ENCODE data around the gene IRX3.

IRX3 gene

DNA sequence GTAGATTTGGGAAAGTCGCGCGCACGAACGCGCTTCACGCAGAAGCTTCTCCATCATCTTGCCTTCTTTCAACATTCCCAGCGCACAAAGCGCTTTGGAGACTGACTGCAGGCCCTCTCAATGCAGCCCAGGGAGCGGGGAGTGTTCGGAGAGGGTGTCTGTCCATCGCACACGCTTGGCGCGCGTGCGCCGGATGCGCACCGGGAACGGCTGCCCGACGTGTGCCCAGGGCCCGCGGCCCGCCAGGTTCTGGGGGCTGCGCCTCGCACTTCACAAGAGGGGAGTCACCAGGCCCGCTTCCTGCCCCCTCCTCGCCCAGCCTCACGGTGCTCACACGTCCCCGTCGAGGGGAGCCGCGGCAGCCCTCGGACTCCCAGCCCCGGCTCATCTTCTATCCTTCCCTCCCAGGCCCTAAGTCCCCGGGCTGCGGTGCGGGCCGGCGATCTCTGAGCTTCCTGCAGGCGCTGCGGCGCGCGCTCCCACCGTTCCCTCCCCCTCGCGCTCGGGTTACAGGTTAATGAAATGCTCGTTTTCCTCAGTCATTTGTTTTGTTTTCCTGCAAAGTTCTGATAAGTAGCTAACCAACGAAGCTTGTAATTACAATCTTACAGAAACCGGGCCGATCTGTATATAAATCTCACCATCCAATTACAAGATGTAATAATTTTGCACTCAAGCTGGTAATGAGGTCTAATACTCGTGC is 2.8 kb upstream of the IRX3 start:
- no peak overlapping the region for H3K4me3 ChIP-seq (ENCODE audit: low read depth, low read length)
- TF ChIP-seq, protein P1, sequence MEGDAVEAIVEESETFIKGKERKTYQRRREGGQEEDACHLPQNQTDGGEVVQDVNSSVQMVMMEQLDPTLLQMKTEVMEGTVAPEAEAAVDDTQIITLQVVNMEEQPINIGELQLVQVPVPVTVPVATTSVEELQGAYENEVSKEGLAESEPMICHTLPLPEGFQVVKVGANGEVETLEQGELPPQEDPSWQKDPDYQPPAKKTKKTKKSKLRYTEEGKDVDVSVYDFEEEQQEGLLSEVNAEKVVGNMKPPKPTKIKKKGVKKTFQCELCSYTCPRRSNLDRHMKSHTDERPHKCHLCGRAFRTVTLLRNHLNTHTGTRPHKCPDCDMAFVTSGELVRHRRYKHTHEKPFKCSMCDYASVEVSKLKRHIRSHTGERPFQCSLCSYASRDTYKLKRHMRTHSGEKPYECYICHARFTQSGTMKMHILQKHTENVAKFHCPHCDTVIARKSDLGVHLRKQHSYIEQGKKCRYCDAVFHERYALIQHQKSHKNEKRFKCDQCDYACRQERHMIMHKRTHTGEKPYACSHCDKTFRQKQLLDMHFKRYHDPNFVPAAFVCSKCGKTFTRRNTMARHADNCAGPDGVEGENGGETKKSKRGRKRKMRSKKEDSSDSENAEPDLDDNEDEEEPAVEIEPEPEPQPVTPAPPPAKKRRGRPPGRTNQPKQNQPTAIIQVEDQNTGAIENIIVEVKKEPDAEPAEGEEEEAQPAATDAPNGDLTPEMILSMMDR (IDR thresholded peaks at IDR 0.05; ENCODE audit: low read depth, low read length): no peak
- peaks cover 54% of the 10 kb centered on the region for H3K27me3 ChIP-seq
- no peak for DNase-seq
- no peaks in the 10 kb centered on the region for H3K36me3 ChIP-seq
- no peaks in the 10 kb centered on the region for H3K4me1 ChIP-seq
- no peaks in the 10 kb centered on the region for H3K9me3 ChIP-seq

DNA sequence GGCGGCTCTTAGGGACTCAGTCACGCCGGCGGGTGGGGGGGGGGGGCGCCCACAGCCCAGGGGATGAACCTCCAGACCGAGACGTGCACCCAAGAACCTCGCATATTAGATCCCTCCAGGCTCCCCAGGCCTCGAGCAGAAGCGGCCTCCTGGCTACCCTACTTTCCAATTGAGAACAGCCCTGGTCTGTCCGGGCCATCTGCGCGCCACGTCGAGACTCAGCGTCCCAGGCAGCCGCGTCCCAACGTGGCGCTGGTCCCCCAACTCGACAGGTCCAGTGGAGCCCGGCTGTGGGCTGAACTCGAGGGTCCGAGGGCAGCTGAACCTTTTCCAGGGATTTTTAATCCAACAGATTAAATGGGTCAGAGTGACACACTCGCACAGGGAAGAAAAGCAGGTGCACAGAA is 2.3 kb upstream of the IRX3 start:
- H3K27me3 ChIP-seq: peaks cover 60% of the 10 kb centered on the region
- H3K4me3 ChIP-seq (ENCODE audit: low read depth, low read length): no peak overlapping the region
- TF ChIP-seq, protein P1 (IDR thresholded peaks at IDR 0.05; ENCODE audit: low read depth, low read length): no peak
- H3K4me1 ChIP-seq: no peaks in the 10 kb centered on the region
- no peaks in the 10 kb centered on the region for H3K9me3 ChIP-seq
- no peak for DNase-seq
- no peaks in the 10 kb centered on the region for H3K36me3 ChIP-seq

DNA sequence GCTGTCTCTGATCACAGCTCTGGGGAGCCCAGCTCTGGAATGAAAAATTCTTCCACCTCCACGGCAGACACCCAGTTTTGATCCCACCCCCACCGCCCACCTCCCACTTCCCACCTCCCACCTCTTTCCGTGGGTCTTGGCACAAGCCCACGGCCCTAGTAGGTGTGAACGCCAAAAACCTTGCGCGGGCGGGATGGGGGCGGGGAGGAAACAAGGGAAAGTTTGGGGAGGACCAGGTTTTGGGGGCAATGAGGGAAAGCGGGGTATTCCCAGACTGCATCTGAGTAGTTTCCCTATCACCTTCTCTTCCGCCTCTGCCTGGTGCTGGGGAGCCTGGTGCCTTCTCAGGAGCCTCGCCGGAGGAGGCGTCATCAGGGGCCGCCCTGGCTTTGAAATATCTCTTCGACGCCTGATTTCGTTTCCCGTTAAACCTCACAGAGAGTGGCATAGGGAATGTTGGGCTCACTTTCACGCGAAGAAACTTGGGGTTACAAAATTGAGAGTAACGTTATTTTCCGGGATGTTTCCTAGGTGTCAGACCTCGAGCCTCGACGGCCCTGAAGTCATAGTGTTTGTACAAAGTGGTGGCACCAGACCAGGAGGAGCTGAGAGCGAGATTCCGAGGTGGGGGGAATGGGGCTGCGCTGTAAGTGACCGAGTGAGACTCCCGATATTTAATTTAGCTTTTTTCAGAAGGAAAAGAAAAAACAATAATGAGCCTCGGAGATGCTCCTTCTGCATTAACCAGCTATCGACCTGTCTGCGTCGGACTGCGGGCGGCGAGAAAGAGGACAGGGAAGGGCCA is 1.6 kb upstream of the IRX3 start:
- H3K9me3 ChIP-seq: no peaks in the 10 kb centered on the region
- TF ChIP-seq, protein P1 (IDR thresholded peaks at IDR 0.05; ENCODE audit: low read depth, low read length): no peak
- peaks cover 66% of the 10 kb centered on the region for H3K27me3 ChIP-seq
- H3K36me3 ChIP-seq: no peaks in the 10 kb centered on the region
- H3K4me3 ChIP-seq (ENCODE audit: low read depth, low read length): no peak overlapping the region
- DNase-seq: no peak
- no peaks in the 10 kb centered on the region for H3K4me1 ChIP-seq

DNA sequence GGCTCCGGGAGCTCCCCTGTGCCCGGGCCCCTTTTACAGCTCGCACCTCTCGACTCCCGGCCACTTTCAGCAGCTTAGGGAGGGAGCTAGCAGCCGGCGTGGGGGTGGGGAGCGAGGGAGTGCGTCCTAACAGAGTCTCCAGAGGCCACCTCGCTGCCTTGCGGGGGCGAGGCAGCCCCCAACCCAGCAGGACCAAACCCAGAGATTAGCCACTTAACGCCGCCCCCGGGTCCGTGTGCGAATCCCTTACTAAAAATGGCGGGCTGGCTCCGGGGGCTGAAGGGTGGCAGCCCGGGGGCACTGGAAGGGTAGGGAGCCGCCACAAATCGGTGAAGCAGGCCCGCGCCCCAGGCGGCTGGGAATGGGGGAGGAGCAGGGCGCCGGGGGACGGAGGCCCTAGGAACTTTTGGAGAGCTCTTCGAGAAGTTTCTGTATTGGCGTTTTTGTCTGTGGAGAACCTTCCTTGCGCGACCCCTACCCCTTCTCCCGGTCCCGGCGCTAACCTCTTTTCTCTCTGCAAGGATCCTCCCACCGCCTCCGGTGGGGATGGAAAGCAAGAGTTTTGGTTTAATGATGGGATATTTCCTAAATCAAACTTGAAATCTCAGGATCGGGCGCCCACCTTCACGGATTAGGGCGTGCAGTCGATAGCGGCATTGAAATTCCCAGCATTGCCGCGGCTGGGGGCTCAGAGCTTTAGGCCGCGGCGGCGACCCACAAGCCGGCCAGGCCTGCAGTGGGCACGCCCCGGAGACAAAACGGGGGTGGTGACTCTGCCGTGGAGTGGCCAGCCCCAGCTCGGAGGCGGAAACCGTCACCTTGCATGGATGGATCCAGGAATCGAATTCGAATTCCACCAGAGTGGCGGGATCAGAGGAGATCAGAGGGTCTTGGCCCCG is 793 bp upstream of the IRX3 start:
- peaks cover 74% of the 10 kb centered on the region for H3K27me3 ChIP-seq

DNA sequence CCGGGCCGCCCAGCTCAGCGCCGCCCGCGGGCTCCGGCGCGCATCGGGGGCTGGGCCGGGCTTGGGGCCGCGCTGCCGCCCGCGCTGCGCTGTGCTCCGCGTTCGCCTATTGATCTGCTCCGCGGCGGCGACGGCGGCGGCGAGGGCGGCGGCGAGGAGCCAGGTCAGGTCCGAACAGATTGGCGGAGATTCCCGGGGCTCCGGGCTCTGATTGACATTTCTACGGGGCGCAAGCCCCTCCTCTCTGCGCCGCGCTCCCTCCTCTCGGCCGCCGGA is 559 bp downstream of the IRX3 start:
- Histone ChIP-seq H3K36me3 (no peaks in the 10 kb centered on the region), H3K4me1 (no peaks in the 10 kb centered on the region), H3K9me3 (no peaks in the 10 kb centered on the region), H3K27me3 (peaks cover 81% of the 10 kb centered on the region), H3K4me3 (ENCODE audit: low read depth, low read length) (peak overlapping the region; percentile 72)
- TF ChIP-seq, protein P1 (IDR thresholded peaks at IDR 0.05; ENCODE audit: low read depth, low read length): no peak
- DNase-seq: no peak

More for the DNA sequence above, 793 bp upstream of the IRX3 start:
- H3K9me3 ChIP-seq: no peaks in the 10 kb centered on the region
- H3K4me3 ChIP-seq (ENCODE audit: low read depth, low read length): peak overlapping the region; percentile 72
- TF ChIP-seq, protein P1 (IDR thresholded peaks at IDR 0.05; ENCODE audit: low read depth, low read length): no peak
- H3K36me3 ChIP-seq: no peaks in the 10 kb centered on the region
- no peak for DNase-seq
- H3K4me1 ChIP-seq: no peaks in the 10 kb centered on the region
